D721Med (cell line): ENCODE data around the gene HMGA1.

ENCODE experiments used
- DNase-seq: peaks from one replicate; pipeline ENCODE4 v3.0.0; 2011; ENCODE audit warnings: low spot score; ENCODE audit not compliant: insufficient read length
- FAIRE-seq: peaks from 2 replicates; lab custom pipeline; 2011; peaks lifted over from hg19 to GRCh38; lab: Jason Lieb, UNC
- TF ChIP-seq, protein P1 (sequence below): IDR thresholded peaks from 2 replicates; pipeline ENCODE4 v1.5.1; 2012; ENCODE audit warnings: mild to moderate bottlenecking, control low read depth; ENCODE audit not compliant: insufficient read depth; ENCODE audit errors: missing control alignments

HMGA1 gene, protein sequence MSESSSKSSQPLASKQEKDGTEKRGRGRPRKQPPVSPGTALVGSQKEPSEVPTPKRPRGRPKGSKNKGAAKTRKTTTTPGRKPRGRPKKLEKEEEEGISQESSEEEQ

DNA sequence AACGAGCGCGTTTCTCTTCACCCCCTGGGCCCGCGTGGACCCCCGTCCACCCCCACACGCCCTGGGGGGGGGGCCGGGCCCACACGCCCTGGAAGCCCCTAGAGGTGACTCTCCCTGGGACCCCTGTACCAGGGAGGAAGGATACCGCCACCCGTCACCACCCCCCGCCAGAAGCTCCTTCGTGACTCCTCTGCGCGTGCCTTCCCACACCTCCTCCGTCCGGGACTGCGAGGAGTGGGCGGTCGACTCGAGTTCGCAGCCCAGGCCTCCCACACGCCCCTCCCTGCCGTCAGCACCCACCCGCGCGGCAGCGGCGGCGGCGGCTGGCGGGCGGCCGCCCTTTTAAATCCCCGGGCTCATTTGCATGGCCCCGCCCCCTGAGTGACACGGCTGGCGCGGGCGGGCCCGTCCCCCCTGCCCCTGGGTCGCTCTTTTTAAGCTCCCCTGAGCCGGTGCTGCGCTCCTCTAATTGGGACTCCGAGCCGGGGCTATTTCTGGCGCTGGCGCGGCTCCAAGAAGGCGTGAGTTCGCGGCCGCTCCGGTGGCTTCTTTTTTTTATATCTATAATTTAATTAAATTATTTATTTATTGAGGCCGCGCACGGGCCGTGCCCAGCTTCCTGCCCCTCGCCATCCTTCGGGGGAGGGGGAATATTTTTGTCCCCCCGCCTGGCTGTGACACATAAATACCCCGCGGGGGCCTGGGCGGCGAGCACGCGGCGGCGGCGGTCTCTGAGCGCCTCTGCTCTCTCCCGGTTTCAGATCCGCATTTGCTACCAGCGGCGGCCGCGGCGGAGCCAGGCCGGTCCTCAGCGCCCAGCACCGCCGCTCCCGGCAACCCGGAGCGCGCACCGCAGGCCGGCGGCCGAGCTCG, at the start of gene HMGA1:
Gene HMGA1 (plus strand): TSS at position 431 of the 873 bp plus-strand sequence. CDS start 3,908 bp downstream, outside the sequence.
- peak; percentile 95 for DNase-seq
- no peak for FAIRE-seq
- TF ChIP-seq, protein P1, sequence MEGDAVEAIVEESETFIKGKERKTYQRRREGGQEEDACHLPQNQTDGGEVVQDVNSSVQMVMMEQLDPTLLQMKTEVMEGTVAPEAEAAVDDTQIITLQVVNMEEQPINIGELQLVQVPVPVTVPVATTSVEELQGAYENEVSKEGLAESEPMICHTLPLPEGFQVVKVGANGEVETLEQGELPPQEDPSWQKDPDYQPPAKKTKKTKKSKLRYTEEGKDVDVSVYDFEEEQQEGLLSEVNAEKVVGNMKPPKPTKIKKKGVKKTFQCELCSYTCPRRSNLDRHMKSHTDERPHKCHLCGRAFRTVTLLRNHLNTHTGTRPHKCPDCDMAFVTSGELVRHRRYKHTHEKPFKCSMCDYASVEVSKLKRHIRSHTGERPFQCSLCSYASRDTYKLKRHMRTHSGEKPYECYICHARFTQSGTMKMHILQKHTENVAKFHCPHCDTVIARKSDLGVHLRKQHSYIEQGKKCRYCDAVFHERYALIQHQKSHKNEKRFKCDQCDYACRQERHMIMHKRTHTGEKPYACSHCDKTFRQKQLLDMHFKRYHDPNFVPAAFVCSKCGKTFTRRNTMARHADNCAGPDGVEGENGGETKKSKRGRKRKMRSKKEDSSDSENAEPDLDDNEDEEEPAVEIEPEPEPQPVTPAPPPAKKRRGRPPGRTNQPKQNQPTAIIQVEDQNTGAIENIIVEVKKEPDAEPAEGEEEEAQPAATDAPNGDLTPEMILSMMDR, result no peak

DNA sequence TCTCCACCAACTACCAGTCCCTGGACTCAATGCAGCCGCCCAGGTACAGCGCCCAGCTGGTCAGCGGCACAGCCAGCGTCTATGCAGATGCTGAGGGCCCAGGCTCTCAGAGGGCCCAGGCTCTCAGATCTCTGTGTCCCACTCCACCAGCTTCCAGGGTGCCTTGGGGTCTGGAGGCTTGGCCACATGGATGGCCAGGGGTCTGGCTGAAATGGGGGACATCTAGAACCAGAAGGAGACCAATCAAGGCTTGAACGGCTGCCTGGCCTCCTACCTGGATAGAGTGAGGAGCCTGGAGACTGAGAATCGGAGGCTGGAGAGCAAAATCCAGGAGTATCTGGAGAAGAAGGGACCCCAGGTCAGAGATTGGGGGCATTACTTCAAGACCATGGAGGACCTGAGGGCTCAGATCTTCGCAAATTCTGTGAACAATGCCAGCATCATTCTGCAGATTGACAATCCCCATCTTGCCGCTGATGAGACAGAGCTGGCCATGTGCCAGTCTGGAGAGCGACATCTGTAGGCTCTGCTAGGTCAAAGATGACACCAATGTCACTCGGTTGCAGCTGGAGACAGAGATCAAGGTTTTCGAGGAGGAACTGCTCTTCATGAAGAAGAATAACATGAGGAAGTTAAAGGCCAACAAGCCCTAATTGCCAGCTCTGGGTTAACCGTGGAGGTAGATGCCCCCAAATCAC, 46.7 kb upstream of the HMGA1 start:
- DNase-seq, result no peak
- no peak for FAIRE-seq

DNA sequence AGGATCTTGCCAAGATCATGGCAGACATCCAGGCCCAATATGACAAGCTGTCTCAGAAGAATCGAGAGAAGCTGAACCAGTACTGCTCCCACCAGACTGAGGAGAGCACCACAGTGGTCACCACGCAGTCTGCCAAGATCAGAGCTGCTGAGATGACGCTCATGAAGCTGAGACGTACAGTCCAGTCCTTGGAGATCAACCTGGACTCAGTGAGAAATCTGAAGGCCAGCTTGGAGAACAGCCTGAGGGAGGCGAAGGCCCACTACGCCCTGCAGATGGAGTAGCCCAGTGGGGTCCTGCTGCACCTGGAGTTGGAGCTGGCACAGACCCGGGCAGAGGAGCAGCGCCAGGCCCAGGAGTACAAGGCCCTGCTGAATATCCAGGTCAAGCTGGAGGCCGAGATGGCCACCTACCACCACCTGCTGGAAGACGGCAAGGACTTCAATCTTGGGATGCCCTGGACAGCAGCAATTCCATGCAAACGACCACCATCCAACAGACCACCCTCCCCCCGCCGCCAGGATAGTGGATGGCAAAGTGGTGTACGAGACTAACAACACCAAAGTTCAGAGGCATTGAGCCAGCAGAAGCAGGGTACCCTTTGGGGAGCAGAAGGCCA, 46.1 kb upstream of the HMGA1 start:
- DNase-seq (no peak), FAIRE-seq (no peak)
- TF ChIP-seq, protein P1, result no peak

More for the DNA sequence above, 46.7 kb upstream of the HMGA1 start:
- TF ChIP-seq, protein P1, result no peak

DNA sequence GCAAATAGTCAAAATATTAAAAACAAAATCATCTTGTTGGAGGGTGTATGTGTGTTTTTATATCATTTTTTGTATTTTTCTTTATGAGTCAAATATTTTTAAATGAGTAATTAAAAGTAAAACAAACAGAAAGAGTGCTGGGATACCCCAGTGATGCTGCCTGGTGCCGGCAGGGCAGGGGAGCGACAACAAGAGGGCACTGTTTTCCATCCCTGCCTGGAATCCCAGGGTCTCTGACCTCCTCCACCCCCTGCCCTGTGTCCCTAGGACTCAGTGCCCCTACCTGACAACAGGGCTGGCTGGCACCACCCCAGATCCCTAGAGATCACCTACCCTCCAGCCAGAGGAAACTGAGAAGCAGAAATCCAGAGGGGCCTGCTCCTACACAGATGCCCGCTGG, 41.9 kb upstream of the HMGA1 start:
- no peak for FAIRE-seq
- TF ChIP-seq, protein P1, result no peak
- no peak for DNase-seq

DNA sequence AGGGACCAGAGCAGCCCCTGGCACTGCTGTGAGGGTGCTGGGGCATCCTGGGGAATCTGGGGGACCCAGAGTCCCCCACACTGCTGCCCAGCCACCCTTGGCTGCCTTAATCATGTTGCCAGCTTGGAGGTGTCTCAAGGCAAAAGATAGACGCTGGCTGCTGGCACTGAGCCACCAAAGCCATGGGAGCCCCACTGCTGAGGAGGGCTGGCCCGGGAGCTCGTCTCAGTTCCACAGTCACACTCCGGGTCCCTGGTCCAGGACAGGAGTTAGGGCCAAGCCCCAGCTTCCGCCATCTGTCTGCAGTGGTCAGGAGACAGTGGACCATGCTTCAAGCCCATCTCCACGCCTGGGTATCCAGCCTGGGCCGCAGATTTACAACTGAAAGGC, 41.0 kb upstream of the HMGA1 start:
- no peak for FAIRE-seq
- TF ChIP-seq, protein P1, result no peak
- DNase-seq, result no peak

DNA sequence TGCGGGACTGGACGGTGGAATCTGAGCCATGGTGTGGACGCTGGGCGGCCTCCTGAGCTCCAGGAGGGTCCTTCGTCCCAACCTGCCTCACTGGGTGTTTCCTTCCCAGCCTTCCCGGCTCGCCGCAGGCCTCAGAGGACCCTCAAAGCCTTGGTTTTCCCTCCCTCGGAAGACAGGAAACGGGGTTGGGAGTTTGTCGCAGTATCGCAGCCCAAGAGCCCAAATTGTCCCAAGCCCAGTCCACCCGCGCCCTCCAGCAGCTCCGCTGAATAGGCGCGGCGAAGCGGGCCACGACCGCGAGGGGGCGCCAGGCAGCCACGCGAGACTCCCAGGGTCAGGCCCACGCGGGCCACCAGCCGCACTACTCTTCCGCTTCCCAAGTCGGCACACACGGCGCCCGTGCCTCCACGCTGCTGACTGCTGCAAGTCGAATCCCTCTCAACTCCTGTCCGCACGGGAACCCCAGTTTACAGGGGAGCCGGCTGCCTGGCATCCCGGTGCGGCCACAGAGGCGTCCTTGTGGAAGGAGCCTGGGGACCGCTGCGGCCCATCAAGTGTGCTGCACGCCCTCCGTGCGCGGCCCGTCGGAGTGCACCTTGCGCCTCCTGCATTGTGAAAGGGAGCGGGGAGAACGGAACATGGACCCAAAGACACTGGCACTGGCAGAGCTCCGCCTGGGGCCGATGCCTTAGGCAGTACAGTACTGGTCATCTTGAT, 40.4 kb upstream of the HMGA1 start:
- TF ChIP-seq, protein P1, result peak; percentile 88
- FAIRE-seq, result no peak
- DNase-seq, result peak; percentile 90
